WI38 (cell line): Measurements from ENCODE around the gene TTLL6.

Experiments used
- H3K4me3 ChIP-seq: 2 replicates; pipeline ENCODE4 v1.5.1; 2011; ENCODE audit warnings: low read depth, mild to moderate bottlenecking, control low read depth, low read length
- TF ChIP-seq, protein P1 (sequence below): IDR thresholded peaks from 2 replicates; pipeline ENCODE4 v1.5.1; 2012; ENCODE audit warnings: low read depth, mild to moderate bottlenecking, control low read depth, low read length

The TTLL6 gene

DNA sequence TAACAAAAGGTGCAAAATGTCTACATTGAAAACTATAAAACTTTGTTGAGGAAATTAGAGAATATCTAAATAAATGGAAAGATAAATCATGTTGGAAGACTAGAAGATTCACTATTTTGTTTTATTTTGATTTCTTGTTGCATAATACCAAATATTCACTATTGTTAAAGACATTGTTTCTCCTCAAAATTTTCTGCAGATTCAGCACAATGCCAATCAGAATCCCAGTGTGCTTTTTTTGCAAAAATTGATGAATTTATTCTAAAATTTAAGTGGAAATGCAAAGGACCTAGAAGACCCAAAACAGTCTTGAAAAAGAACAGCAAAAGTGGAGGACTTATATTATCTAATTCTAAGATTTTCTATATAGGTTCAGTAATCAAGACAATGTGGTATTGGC, 40.4 kb downstream of the TTLL6 start:
- no peak overlapping the region for H3K4me3 ChIP-seq
- TF ChIP-seq, protein P1, sequence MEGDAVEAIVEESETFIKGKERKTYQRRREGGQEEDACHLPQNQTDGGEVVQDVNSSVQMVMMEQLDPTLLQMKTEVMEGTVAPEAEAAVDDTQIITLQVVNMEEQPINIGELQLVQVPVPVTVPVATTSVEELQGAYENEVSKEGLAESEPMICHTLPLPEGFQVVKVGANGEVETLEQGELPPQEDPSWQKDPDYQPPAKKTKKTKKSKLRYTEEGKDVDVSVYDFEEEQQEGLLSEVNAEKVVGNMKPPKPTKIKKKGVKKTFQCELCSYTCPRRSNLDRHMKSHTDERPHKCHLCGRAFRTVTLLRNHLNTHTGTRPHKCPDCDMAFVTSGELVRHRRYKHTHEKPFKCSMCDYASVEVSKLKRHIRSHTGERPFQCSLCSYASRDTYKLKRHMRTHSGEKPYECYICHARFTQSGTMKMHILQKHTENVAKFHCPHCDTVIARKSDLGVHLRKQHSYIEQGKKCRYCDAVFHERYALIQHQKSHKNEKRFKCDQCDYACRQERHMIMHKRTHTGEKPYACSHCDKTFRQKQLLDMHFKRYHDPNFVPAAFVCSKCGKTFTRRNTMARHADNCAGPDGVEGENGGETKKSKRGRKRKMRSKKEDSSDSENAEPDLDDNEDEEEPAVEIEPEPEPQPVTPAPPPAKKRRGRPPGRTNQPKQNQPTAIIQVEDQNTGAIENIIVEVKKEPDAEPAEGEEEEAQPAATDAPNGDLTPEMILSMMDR, result no peak

DNA sequence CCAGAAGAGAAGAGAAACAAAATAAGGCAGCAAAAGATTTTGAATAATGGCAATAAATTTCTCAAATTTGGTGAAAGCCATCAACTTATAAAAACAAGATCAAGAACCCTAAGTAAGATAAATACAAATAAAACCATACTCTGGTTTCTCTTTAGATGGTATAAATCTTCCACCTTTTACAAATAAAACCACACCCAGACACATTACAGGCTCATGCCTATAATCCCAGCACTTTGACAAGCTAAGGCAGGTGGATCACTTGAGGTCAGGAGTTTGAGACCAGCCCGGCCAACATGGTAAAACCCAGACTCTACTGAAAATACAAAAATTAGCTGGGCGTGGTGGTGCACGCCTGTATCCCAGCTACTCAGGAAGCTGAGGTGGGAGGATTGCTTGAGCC, 43.8 kb downstream of the TTLL6 start:
- TF ChIP-seq, protein P1, result no peak
- no peak overlapping the region for H3K4me3 ChIP-seq

DNA sequence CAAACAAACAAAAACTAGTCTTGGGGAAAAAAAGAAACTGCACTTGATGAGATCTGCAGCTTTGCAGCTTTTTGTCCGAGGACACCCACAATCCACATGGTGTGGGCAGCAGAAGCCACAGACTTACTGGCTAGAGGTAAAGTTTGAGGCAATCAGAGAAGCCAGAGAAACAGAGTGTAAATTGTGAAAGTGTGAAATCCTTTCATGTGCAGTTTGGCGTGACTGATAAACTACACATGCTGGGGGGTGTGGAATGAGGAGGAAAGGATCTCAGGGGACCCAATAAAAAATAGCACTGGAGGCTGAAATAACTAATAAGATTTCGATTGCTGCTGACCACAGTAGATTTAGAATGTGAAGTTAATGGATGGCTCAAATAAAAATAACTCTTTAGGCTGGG, 46.1 kb downstream of the TTLL6 start:
- TF ChIP-seq, protein P1, result no peak
- no peak overlapping the region for H3K4me3 ChIP-seq

DNA sequence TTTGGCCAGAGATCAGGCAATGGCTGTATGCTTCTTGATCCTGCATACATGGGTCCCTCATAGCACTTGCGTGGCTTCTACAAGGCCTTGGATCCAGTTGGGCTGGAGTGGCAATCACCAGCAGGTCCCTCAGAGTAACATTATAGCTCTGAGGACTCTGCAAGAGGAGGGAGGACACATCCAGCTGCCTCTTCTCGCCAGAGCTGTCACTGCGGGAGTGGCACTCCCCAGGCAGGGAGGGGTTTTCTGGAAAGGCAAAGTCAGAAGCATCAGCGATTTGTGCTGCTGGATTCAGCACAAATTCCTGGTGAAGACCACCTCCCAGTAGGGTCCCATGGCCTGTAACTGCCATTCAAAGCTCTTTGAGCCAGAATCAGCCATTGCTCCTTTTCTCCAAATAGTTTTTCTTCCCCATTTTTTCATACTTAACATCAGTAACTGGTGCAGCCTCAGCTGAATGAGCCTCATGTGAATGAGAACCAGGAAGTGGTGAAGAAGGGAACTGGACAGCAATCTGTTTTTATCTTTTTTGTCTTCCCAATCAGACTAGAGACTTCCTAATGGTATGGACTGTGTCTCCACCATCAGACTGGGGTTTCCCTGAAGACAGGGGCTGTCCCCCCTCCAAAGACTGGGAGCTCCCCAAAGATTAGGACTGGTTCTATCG, 47.9 kb downstream of the TTLL6 start:
- H3K4me3 ChIP-seq, result no peak overlapping the region
- TF ChIP-seq, protein P1, result no peak

DNA sequence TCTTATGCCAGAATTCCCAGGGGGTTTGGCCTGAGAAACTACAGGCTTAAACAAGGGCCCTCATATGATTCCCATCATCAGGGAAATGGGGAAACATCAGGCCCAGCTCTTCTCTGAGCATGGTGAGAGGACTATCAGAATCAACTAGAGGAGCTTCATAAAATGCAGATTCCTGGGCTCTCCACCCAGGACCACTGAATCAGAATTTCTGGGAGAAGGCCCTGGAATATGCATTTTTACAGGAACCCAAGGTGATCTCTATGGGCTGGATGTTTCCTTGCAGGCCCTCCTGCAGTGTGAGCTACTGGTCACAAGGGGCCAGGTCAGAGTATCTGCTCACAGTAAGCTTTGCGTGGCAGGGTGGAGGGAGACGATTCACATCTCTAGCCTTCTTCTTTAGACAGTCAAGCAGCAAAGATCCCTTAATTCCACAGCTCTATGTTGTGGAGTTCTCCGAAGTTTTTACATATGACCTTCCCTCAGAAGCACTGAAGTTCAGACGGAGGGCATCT, 49.7 kb downstream of the TTLL6 start:
- H3K4me3 ChIP-seq, result no peak overlapping the region
- TF ChIP-seq, protein P1, result no peak

DNA sequence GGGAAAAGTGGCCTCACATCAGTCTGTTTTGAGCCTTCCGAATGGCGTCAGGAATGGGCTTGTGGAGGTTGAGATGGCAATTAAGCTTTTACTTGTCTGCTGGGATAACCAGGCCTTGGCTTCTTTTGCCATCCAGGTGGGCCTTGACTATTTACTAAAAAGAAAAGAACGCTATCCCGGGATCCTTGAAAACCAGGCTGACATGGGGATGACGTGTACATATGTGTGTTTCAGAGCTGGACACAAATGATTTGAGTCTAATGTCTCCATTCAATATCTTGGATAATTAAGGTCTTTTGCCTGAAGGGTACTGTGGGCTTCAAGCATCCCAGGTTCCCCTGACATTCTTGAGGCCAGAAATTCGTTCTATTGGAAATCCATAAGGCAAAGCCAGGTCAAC, 55.9 kb downstream of the TTLL6 start:
- no peak overlapping the region for H3K4me3 ChIP-seq
- TF ChIP-seq, protein P1, result no peak

DNA sequence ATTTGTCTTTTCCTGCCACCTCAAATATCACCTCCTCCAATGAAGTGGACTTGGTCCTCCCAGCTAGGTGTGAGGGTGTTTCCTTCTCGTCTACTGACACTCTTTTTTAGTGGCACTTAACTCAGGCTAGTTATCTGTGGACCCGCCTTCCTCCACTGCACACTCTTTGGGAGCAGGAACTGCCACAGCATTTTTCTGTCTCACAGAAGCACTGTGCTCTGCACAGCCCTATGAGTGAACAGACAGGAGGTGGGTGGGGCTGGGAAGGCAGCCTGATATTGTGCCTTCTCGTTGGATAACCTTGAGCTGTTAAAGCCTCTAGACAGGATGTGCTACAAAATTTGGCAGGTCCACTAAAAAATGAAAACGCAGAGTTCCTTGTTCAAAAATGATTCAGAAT, 56.6 kb downstream of the TTLL6 start:
- TF ChIP-seq, protein P1, result no peak
- no peak overlapping the region for H3K4me3 ChIP-seq
